NCI-H69 (cell line): ENCODE data around the gene KMO.

ENCODE experiments used
- DNase-seq: peaks from one replicate; lab custom pipeline; 2025; lab: John Stamatoyannopoulos, UW

Gene KMO

DNA sequence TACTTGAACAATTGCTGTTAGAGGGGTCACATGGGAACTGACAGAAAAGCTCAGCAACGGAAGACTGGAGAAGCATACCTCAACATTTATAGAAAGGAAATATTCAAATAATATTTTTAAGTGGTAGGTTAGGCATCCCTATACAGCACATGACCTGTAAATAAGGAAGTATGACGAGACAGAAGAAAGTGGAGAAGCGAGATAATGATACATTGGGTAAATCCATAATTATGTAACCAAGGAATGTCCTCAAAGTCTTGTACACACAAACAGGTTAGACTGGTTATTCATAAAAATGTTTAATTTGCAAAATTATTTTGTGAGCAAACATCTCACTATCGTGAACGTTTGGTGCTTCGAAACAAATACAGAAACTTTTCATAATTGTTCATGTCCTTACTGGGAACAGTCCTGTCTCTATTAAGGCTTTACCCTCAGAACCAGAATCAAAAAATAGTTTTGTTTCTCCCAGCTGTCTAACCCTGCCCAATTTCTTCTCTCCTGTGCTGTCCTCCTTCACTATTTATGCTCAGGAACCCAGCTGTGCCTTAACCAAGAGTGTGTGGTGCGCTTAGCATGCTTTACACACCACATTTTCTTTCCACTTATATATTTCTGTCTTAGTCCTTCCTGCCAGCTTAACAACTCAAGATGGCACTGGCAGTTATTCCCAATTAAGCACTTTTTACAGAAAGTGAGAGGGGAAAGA, 10.2 kb downstream of the KMO start:
- DNase-seq, result no peak

GRCh38 chr1:241548008-241548407, 15.8 kb downstream of the KMO start:
- no peak for DNase-seq

DNA sequence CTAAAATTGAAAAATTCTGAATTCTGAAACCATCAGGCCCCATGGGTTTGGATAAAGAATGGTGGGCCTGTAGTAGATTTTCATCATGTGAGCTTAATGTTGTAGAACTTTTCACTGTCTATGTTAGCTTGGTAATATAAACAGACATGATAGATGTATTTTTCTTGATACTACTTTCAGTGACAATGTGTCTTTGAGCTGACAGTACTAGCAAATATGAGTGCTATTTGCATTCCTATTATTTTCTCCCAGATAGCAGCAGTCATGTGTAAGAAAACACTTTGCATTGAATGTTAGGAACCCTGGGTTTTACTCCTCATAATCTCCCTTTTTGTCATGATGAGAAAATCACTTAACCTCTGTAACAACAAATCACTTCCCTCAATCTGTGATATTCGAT, 18.1 kb downstream of the KMO start:
- DNase-seq, result no peak

DNA sequence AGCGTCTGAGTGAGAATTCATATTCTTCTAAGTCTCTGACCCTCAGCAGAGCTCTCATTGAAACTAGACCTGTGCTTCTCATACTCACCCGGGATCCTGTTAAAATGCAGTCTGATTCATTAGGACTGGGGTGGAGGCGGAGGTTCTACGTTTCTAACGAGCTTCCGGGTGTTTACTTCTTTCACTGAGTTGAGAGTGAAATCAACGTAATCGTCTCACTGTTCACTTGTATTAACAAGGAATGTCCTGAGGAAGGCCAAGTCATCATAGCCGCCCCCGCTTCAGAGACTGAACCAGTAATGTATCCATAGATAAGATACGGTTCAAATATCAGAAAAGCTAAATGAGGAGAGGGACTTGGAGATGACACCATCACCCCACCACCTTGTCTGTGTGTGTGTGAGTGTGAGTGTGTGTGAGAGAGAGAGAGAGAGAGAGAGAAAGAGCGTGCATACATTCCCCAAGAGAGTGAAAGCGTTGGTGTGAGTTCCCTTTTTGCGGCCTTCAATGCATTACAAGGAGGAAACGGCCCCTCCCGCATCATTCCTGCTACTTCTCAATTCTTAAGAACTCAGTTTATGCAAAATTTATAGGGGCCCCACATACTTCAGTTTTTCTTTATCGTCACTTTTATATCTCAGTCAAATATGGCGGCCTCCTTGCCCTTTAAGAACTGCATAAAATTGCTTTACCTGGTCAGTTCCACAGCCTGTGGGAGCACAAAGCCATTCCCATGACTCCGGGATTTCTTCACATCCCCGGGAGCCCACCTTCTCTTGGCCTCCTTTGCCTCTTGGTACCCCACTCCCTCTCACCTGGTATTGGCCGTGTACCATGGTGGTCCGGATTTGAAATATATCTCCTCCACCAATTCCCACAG, 19.8 kb downstream of the KMO start:
- no peak for DNase-seq

DNA sequence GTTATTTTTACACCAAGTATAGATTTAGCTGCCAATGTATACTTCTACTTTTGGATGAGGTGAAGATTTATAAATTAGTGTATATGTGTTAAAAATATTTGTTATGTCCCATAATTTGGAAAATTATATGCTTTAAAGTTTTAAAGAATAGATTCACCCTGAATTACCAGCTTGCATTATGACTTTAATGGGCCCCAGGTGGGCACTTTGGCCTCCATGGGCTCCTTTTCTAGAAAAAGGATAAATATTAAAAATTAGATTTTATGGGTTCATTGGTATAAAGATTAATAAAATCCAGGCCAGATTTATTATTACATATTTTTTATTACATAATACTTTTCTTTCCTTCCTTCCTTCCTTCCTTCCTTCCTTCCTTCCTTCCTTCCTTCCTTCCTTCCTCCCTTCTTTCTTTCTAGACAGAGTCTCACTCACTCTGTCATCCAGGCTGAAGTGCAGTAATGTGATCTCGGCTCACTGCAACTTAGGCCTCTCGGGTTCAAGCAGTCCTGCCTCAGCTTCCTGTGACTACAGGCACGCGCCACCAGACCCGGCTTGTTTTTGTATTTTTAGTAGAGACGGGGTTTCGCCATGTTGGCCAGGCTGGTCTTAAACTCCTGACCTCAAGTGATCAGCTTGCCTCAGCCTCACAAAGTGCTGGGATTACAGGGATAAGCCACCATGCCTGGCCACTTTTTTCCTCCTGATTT, 21.9 kb downstream of the KMO start:
- DNase-seq, result no peak

GRCh38 chr1:241555526-241555925, 23.3 kb downstream of the KMO start:
- no peak for DNase-seq

DNA sequence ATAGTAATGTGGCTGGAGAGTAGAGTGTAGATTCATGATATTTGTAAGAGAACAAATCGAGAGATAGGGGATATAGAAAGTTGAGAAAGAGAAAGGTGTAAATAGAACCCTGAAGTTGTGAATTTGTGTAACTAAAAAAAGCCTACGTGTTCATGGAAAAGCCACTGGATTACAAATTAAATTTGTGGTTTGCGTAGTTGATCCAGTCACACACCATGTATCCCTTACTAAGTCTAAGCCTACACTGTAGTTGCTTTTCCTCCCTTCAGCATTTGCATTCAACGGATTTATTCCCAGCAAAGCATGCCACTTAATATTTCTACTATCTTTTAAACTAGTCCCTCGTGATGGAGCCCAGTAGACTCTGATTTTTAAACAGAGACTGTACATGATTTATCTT, 24.9 kb downstream of the KMO start:
- no peak for DNase-seq

DNA sequence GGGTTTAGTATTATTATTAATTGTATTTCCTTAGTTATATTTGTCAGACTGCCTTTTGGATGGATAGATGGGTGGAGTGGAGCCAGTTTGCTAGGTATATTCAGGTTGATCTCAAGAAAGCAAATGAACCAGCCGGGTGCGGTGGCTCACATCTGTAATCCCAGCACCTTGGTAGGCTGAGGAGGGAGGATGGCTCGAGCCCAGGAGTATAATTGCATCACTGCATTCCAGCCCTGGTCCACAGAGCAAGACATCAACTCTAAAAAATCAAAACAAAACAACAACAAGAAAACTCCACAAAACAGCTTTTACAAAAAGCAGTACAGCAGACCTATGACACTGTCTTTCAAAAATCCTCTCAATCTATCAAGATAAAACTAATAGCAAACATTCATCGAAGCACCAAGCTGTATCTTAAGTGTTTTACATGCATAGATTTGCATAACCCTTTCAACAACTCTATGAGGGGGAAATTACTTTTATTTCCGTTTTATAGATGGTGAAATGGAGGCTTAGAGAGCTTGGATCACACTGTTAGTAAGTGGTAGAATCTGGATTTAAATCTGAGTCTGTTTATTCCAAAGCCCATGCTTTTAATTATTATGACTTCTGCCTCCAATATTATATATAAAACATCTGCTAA, 25.5 kb downstream of the KMO start:
- no peak for DNase-seq

GRCh38 chr1:241560146-241560848, 28.1 kb downstream of the KMO start:
- no peak for DNase-seq

DNA sequence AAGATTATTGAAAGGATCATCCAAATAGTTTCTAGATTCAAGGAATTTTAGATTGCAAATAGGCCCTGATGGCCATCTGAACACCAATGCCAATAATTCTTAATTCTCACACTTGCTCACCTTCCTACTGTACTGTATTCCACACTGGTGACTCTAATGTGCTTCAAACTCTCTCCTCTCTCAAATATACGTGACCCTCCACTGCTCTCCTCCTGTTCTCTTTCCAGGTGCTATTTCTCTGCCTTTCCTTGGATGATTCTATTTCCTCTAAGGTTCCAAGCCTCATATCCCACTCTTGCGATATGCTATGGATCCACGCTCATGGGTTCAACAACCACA, 28.6 kb downstream of the KMO start:
- no peak for DNase-seq

DNA sequence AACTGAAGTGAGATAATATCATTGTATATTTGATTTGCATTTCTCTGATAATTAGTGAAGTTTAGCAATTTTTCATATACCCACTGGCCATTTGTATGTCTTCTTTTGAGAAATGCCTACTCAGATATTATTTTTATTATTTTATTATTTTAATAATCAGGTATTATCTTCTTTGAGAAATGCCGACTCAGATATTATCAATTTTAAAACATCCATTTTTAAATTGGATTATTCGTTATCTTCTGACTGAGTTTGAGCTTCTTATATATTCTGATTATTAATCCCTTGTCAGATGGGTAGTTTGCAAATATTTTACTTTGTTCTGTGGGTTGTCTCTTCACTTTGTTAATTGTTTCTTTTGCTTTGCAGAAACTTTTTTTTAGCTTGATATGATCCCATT, 37.7 kb downstream of the KMO start:
- DNase-seq, result no peak

- DNase-seq, result no peak
These were observed 42.0 kb downstream of the KMO start for GRCh38 chr1:241574154-241574553.

DNA sequence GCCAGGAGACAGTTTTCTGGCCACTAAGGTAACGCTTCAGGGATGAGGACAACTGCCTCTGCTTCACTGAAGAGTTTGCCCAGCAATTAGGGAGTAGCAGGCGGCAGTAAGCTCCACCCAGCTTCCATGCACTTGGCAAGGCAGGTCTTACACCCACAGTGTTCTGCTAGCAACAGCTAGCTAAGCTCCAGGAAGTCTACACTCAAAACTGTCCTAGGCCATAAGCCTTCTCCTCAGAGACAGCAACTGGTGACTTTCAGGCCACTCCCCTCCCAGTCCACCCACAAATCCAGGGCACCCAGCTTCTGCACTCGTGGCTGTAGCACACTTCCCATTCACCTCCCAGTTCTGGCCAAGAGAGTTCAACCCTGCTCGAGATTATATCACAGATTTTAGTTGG, 47.3 kb downstream of the KMO start:
- DNase-seq, result peak; percentile 47

- no peak for DNase-seq
These were observed 50.7 kb downstream of the KMO start for GRCh38 chr1:241582921-241583321.

DNA sequence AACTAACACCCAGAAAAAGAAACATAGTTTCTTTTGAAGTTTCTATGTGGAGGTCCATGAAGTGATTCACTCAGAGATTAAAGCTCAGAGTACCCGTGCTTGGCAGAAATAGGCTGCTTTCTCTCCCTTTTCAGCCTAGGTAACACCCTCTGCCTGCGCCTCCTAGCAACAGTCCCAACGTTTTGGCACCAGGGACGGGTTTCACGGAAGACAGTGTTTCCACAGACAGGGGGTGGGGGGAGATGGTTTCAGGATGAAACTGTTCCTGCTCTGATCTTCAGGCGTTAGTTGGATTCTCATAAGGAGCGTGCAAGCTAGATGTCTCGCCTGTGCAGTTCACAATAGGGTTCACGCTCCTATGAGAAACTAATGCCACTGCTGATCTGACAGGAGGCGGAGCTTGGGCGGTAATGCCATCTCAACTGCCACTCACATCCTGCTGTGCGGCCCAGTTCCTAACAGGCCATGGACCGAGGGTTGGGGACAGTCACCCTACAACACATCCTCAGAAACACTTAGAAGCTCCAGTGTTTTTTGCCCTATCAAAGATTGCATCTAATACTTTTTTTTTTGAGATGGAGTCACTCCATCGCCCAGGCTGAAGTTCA, 54.8 kb downstream of the KMO start:
- peak; percentile 48 for DNase-seq

DNA sequence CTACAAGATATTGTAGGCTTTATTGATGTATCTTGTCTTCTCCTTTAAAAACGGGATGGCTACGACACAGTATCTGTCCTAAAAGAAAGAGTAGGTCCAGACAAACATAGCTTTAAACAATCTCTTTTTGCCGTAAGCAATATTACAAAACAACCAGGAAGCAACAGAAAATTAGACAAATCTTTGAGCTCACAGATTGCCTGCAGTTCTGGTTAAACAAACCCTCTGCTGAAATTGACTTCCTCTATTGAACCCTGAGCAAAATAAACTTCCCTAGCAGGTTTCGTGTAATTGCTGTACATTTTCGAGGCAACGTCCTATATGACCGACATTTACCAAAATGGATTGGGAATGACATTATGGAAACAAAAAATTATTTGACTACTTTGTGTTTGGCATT, 57.3 kb downstream of the KMO start:
- peak; percentile 54 for DNase-seq

GRCh38 chr1:241590719-241591118, 58.5 kb downstream of the KMO start:
- peak; percentile 8 for DNase-seq

GRCh38 chr1:241591317-241591716, 59.1 kb downstream of the KMO start:
- DNase-seq, result no peak

DNA sequence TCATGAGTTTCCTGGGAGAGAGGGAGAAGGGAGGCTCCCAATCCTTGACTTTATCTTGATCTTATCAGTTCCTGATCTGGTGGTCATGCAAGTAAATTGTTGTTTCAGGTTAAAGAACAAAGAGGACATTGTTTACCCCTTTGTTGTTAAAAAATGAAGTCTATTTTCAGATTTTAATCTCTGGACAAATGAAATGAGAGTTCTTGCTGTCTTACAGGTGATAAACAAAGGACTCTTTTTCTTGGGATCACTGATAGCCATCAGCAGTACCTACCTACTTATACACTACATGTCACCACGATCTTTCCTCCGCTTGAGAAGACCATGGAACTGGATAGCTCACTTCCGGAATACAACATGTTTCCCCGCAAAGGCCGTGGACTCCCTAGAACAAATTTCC, 59.6 kb downstream of the KMO start:
- DNase-seq, result no peak

GRCh38 chr1:241592273-241592958, 60.2 kb downstream of the KMO start:
- no peak for DNase-seq

DNA sequence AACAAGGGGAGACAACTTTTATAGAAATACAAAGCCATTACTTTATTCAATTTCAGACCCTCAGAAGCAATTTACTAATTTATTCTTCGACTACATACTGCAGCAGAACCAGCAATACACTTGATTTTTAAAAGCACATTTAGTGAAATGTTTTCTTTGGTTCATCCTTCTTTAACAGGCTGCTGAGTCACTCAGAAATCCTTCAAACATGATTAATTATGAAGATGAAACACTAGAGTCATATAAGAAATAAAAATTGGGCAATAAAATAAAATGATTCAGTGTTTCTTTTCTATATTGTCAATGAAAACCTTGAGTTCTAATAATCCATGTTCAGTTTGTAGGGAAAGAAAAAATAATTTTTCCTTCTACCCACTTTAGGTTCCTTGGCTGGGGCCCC, 61.0 kb downstream of the KMO start:
- no peak for DNase-seq
